ENCODE results near the gene RFXAP.

- TF ChIP-seq, protein P1, sequence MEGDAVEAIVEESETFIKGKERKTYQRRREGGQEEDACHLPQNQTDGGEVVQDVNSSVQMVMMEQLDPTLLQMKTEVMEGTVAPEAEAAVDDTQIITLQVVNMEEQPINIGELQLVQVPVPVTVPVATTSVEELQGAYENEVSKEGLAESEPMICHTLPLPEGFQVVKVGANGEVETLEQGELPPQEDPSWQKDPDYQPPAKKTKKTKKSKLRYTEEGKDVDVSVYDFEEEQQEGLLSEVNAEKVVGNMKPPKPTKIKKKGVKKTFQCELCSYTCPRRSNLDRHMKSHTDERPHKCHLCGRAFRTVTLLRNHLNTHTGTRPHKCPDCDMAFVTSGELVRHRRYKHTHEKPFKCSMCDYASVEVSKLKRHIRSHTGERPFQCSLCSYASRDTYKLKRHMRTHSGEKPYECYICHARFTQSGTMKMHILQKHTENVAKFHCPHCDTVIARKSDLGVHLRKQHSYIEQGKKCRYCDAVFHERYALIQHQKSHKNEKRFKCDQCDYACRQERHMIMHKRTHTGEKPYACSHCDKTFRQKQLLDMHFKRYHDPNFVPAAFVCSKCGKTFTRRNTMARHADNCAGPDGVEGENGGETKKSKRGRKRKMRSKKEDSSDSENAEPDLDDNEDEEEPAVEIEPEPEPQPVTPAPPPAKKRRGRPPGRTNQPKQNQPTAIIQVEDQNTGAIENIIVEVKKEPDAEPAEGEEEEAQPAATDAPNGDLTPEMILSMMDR (IDR thresholded peaks at IDR 0.05; ENCODE audit: poor library complexity, severe bottlenecking): no peak
- no peak for TF ChIP-seq EP300 (conservative IDR thresholded peaks at IDR 0.05; ENCODE audit: poor library complexity, severe bottlenecking)
- TF ChIP-seq, protein P2, sequence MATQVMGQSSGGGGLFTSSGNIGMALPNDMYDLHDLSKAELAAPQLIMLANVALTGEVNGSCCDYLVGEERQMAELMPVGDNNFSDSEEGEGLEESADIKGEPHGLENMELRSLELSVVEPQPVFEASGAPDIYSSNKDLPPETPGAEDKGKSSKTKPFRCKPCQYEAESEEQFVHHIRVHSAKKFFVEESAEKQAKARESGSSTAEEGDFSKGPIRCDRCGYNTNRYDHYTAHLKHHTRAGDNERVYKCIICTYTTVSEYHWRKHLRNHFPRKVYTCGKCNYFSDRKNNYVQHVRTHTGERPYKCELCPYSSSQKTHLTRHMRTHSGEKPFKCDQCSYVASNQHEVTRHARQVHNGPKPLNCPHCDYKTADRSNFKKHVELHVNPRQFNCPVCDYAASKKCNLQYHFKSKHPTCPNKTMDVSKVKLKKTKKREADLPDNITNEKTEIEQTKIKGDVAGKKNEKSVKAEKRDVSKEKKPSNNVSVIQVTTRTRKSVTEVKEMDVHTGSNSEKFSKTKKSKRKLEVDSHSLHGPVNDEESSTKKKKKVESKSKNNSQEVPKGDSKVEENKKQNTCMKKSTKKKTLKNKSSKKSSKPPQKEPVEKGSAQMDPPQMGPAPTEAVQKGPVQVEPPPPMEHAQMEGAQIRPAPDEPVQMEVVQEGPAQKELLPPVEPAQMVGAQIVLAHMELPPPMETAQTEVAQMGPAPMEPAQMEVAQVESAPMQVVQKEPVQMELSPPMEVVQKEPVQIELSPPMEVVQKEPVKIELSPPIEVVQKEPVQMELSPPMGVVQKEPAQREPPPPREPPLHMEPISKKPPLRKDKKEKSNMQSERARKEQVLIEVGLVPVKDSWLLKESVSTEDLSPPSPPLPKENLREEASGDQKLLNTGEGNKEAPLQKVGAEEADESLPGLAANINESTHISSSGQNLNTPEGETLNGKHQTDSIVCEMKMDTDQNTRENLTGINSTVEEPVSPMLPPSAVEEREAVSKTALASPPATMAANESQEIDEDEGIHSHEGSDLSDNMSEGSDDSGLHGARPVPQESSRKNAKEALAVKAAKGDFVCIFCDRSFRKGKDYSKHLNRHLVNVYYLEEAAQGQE (IDR thresholded peaks at IDR 0.05; ENCODE audit: borderline replicate concordance): no peak
- no peak for TF ChIP-seq RAD21 (conservative IDR thresholded peaks at IDR 0.05)
- TF ChIP-seq POLR2AphosphoS5 (IDR thresholded peaks at IDR 0.05): no peak
- no peak for TF ChIP-seq EZH2 (IDR thresholded peaks at IDR 0.05; ENCODE audit: borderline replicate concordance, insufficient read depth, low read length, poor library complexity, severe bottlenecking)
Measured at GRCh38 chr13:36776175-36776574, 42.8 kb upstream of the RFXAP start.
